ENCODE measurements around the gene ARHGEF4. TPM values are rescaled to one million over a fixed set of nuclear protein-coding genes. Genes with fewer than 3 reads are reported as not detected.

ARHGEF4 gene
- total and polyA plus RNA-seq, 8 donors: 16.3 to 58.2 (median 19.8) TPM

- no peak for ATAC-seq
Observed at GRCh38 chr2:130814931-130815680, 21.6 kb upstream of the ARHGEF4 start.

GRCh38 chr2:130818809-130819208, 17.9 kb upstream of the ARHGEF4 start:
- no peak for TF ChIP-seq CTCF (IDR thresholded peaks at IDR 0.05)
- intact Hi-C loops (cut with DNase I): no loop called here
- H3K27me3 ChIP-seq: no peaks in the 10 kb centered on the region
- H3K4me1 ChIP-seq: no peaks in the 10 kb centered on the region
- WGBS, 2 donors: 85 to 92% methylated on average over 5 of the region's 5 CpGs
- no peak for ATAC-seq
- FAIRE-seq: no peak
- H3K4me3 ChIP-seq: no peak overlapping the region
- H3K36me3 ChIP-seq: no peaks in the 10 kb centered on the region
- H3K27ac ChIP-seq: no peak overlapping the region
- no peaks in the 10 kb centered on the region for H3K9me3 ChIP-seq
- no peak for DNase-seq

More at GRCh38 chr2:130814931-130815680, 21.6 kb upstream of the ARHGEF4 start:
- H3K9me3 ChIP-seq: no peaks in the 10 kb centered on the region
- H3K27me3 ChIP-seq: no peaks in the 10 kb centered on the region
- no peak for FAIRE-seq
- no peaks in the 10 kb centered on the region for H3K36me3 ChIP-seq
- 85 to 92% methylated on average over 15 of the region's 15 CpGs for WGBS, 2 donors
- no peak for DNase-seq
- no peaks in the 10 kb centered on the region for H3K4me1 ChIP-seq
- no peak overlapping the region for H3K4me3 ChIP-seq
- no peak overlapping the region for H3K27ac ChIP-seq
- TF ChIP-seq CTCF (IDR thresholded peaks at IDR 0.05): no peak
- intact Hi-C loops (cut with DNase I): no loop called here

- Histone ChIP-seq H3K4me1 (no peaks in the 10 kb centered on the region), H3K27ac (no peak overlapping the region), H3K4me3 (no peak overlapping the region), H3K9me3 (no peaks in the 10 kb centered on the region), H3K27me3 (no peaks in the 10 kb centered on the region), H3K36me3 (no peaks in the 10 kb centered on the region)
- no peak for TF ChIP-seq CTCF (IDR thresholded peaks at IDR 0.05)
- ATAC-seq (no peak), DNase-seq (no peak), FAIRE-seq (no peak)
- intact Hi-C loops (cut with DNase I): no loop called here
- WGBS, 2 donors: 83 to 89% methylated on average over 14 of the region's 14 CpGs
Observed at GRCh38 chr2:130819226-130819607, 17.5 kb upstream of the ARHGEF4 start.

GRCh38 chr2:130819608-130820278, 17.0 kb upstream of the ARHGEF4 start:
- H3K36me3 ChIP-seq: no peaks in the 10 kb centered on the region
- no peaks in the 10 kb centered on the region for H3K27me3 ChIP-seq
- H3K27ac ChIP-seq: no peak overlapping the region
- no peak for FAIRE-seq
- WGBS, 2 donors: 68 to 72% methylated on average over 12 of the region's 12 CpGs
- H3K4me1 ChIP-seq: no peaks in the 10 kb centered on the region
- no peak overlapping the region for H3K4me3 ChIP-seq
- ATAC-seq: no peak
- no peaks in the 10 kb centered on the region for H3K9me3 ChIP-seq
- TF ChIP-seq CTCF (IDR thresholded peaks at IDR 0.05): no peak
- DNase-seq: no peak
- intact Hi-C loops (cut with DNase I): no loop called here
